ENCODE data around the gene TULP4.

The TULP4 gene

DNA sequence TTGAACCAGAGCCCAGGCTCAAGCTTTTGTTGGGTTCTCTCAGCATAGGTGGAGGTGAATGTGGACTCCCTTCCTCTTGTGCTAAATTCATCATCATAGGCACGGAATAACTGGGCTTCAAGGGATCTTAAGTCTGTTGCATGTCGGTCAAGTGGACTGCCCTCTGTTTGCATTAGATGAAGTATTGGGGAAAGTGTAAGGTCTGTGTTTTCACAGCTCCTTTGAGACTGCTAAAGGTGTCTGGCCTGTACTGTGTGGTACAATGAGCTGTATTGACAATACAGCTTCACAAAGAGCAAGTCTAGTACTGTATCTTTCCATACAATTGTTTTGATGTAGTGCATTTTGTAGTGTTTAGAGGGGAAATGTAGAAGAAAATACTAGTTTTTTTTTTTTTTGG is 34.3 kb upstream of the TULP4 start:
- Histone ChIP-seq H3K36me3 (peaks cover 46% of the 10 kb centered on the region), H3K9me3 (peaks cover 3% of the 10 kb centered on the region; the same call in 1 of the 2 replicates), H3K4me1 (peaks cover 14% of the 10 kb centered on the region), H3K9ac (no peak overlapping the region), H3K27me3 (no peaks in the 10 kb centered on the region), H4K20me1 (peaks cover 54% of the 10 kb centered on the region), H3K4me3 (no peak overlapping the region), H3K27ac (no peak overlapping the region), H3K4me2 (no peak overlapping the region)
- no peak for TF ChIP-seq Cebpa-rat (IDR thresholded peaks at IDR 0.05)

- peaks cover 25% of the 10 kb centered on the region for H3K4me1 ChIP-seq
- no peak overlapping the region for H3K27ac ChIP-seq
- no peak overlapping the region for H3K4me2 ChIP-seq
- no peak overlapping the region for H3K4me3 ChIP-seq
- H3K27me3 ChIP-seq: no peaks in the 10 kb centered on the region
- H3K9ac ChIP-seq: no peak overlapping the region
- peaks cover 67% of the 10 kb centered on the region for H4K20me1 ChIP-seq
- peaks cover 3% of the 10 kb centered on the region; the same call in 1 of the 2 replicates for H3K9me3 ChIP-seq
- no peak for TF ChIP-seq Cebpa-rat (IDR thresholded peaks at IDR 0.05)
- peaks cover 36% of the 10 kb centered on the region for H3K36me3 ChIP-seq
These were observed 32.6 kb upstream of the TULP4 start for GRCh38 chr6:158279615-158280014.

GRCh38 chr6:158283304-158283980 is 28.8 kb upstream of the TULP4 start:
- Histone ChIP-seq H3K27ac (no peak overlapping the region; the same call in 1 of the 2 replicates), H3K4me2 (peak overlapping the region; percentile 49), H3K9ac (no peak overlapping the region), H3K4me1 (peaks cover 25% of the 10 kb centered on the region), H3K4me3 (no peak overlapping the region), H3K27me3 (no peaks in the 10 kb centered on the region), H4K20me1 (peaks cover 59% of the 10 kb centered on the region), H3K9me3 (peaks cover 3% of the 10 kb centered on the region; the same call in 1 of the 2 replicates), H3K36me3 (peaks cover 20% of the 10 kb centered on the region)
- no peak for TF ChIP-seq Cebpa-rat (IDR thresholded peaks at IDR 0.05)

DNA sequence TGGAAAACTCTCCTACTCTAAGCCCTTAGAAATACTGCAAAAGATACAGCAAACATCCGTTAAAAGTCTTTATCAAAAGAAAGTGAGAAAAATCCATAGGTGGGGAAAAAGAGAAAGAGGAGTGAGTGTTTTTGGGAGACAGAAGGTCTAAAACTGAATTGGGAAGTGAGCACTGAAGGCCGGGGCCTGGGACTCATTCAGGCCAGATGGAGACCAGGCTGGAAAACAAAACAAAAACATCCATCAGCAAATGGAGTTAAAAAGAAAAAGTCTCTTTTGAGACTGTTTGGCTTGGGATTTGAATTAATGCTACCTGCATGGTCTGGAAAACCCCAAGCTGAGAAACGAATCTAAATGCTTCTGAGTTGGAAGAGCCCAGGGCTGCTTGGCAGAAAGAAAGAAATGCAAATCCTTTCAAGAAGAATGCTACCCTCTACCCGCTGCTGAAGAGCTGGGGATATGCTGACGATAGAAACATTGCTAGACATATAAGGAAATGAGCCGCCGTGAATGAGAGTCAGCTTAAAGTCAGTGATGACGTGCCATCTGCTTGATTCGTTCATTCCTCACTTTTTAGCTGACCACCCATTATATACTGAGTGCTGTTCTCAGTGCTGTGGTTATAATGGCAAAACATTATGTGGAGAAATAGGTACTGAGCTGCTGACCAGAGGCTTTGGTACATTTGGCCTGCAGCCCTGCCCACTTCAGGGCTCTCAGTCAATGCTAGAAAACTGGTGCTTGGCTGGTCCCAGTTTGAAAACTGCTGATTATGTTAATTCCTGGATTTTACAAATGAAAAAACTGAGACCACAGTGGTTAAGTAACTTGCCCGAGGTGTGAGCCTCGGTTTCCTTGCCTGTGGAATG is 28.0 kb upstream of the TULP4 start:
- peaks cover 20% of the 10 kb centered on the region for H3K36me3 ChIP-seq
- H3K4me2 ChIP-seq: peak overlapping the region; percentile 49
- H3K4me3 ChIP-seq: no peak overlapping the region
- peaks cover 25% of the 10 kb centered on the region for H3K4me1 ChIP-seq
- H4K20me1 ChIP-seq: peaks cover 59% of the 10 kb centered on the region
- H3K9me3 ChIP-seq: no peaks in the 10 kb centered on the region
- no peaks in the 10 kb centered on the region for H3K27me3 ChIP-seq
- TF ChIP-seq Cebpa-rat (IDR thresholded peaks at IDR 0.05): no peak
- H3K9ac ChIP-seq: no peak overlapping the region
- H3K27ac ChIP-seq: no peak overlapping the region

GRCh38 chr6:158284876-158285655 is 27.2 kb upstream of the TULP4 start:
- peaks cover 55% of the 10 kb centered on the region for H4K20me1 ChIP-seq
- H3K27ac ChIP-seq: no peak overlapping the region
- H3K9me3 ChIP-seq: no peaks in the 10 kb centered on the region
- no peak for TF ChIP-seq Cebpa-rat (IDR thresholded peaks at IDR 0.05)
- peaks cover 32% of the 10 kb centered on the region for H3K4me1 ChIP-seq
- H3K36me3 ChIP-seq: peaks cover 13% of the 10 kb centered on the region; the same call in 1 of the 2 replicates
- H3K27me3 ChIP-seq: no peaks in the 10 kb centered on the region
- no peak overlapping the region for H3K4me2 ChIP-seq
- H3K9ac ChIP-seq: no peak overlapping the region
- no peak overlapping the region for H3K4me3 ChIP-seq

DNA sequence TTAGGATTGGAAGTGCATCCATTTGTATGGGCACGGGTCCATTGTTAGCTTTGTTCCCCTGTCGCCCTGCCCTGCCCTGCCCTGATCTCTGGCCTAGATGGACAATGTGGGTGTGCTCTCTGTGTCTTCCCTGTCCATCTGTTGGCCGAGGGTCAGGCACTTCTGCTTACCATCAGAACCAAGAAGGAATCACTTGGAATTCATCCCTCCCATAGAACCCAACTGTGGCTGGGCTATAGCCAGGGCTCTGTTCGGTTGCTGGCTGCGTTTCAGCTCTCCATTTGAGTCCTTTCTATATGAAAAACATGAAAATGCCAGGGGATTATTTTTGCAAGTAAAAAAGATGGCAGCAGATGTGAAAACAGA is 26.6 kb upstream of the TULP4 start:
- H3K36me3 ChIP-seq: peaks cover 13% of the 10 kb centered on the region; the same call in 1 of the 2 replicates
- H3K9ac ChIP-seq: no peak overlapping the region
- no peak overlapping the region for H3K4me3 ChIP-seq
- H4K20me1 ChIP-seq: peaks cover 60% of the 10 kb centered on the region
- H3K4me2 ChIP-seq: no peak overlapping the region
- H3K27me3 ChIP-seq: no peaks in the 10 kb centered on the region
- no peak overlapping the region for H3K27ac ChIP-seq
- no peak for TF ChIP-seq Cebpa-rat (IDR thresholded peaks at IDR 0.05)
- H3K4me1 ChIP-seq: peaks cover 38% of the 10 kb centered on the region
- no peaks in the 10 kb centered on the region for H3K9me3 ChIP-seq

DNA sequence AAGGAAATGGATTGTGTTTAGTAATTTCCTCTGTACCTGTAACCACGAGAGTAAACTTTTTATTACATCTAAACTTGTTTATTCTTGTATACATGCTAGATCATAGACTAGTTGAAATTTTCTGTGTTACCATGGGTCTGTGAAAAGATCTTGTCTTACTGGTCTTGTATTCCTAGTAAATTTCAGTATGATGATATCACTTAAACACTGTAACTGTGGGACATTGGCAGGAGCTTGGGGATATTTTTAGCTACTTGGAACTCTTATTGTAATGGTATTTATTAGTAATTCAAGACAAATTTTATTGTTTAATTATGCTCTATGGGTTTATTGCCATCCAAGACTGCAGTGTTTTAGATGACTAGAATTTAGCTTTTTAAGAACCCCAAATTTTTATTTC is 25.9 kb upstream of the TULP4 start:
- no peaks in the 10 kb centered on the region for H3K27me3 ChIP-seq
- H3K4me2 ChIP-seq: no peak overlapping the region
- H3K27ac ChIP-seq: no peak overlapping the region
- TF ChIP-seq Cebpa-rat (IDR thresholded peaks at IDR 0.05): no peak
- no peak overlapping the region for H3K4me3 ChIP-seq
- peaks cover 13% of the 10 kb centered on the region; the same call in 1 of the 2 replicates for H3K36me3 ChIP-seq
- H3K9ac ChIP-seq: no peak overlapping the region
- peaks cover 46% of the 10 kb centered on the region for H3K4me1 ChIP-seq
- peaks cover 57% of the 10 kb centered on the region for H4K20me1 ChIP-seq
- no peaks in the 10 kb centered on the region for H3K9me3 ChIP-seq

- no peak overlapping the region for H3K4me2 ChIP-seq
- peaks cover 42% of the 10 kb centered on the region for H3K4me1 ChIP-seq
- no peaks in the 10 kb centered on the region; the same call in 1 of the 2 replicates for H3K9me3 ChIP-seq
- H3K27ac ChIP-seq: no peak overlapping the region
- peaks cover 16% of the 10 kb centered on the region; the same call in 1 of the 2 replicates for H3K36me3 ChIP-seq
- TF ChIP-seq Cebpa-rat (IDR thresholded peaks at IDR 0.05): no peak
- H3K9ac ChIP-seq: no peak overlapping the region
- no peaks in the 10 kb centered on the region for H3K27me3 ChIP-seq
- no peak overlapping the region for H3K4me3 ChIP-seq
- peaks cover 51% of the 10 kb centered on the region for H4K20me1 ChIP-seq
These were observed 25.2 kb upstream of the TULP4 start for GRCh38 chr6:158287047-158287446.

DNA sequence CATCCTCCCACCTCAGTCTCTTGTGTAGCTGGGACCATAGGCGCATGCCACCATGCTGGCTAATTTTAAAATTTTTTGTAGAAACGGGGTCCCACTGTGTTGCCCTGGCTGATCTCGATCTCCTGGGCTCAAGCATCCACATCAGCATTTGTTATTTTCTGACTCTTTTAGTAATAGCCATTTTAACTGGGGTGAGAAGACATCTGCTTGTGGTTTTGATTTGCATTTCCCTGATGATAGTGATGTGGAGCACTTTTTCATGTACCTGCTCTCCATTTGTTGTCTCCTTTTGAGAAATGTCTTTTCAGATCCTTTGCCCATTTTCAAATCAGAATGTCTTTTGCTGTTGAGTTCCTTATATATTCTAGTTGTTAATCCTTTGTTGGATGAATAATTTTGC is 22.2 kb upstream of the TULP4 start:
- no peak overlapping the region for H3K9ac ChIP-seq
- H3K9me3 ChIP-seq: peaks cover 22% of the 10 kb centered on the region
- peaks cover 26% of the 10 kb centered on the region for H3K4me1 ChIP-seq
- TF ChIP-seq Cebpa-rat (IDR thresholded peaks at IDR 0.05): no peak
- H3K4me2 ChIP-seq: peak overlapping the region; percentile 63
- no peak overlapping the region for H3K4me3 ChIP-seq
- peaks cover 38% of the 10 kb centered on the region for H3K36me3 ChIP-seq
- no peak overlapping the region for H3K27ac ChIP-seq
- H3K27me3 ChIP-seq: no peaks in the 10 kb centered on the region
- peaks cover 26% of the 10 kb centered on the region; the same call in 1 of the 2 replicates for H4K20me1 ChIP-seq
